HUES6 (cell line): ENCODE data around the gene STAT3.
"Not testable (repeated sequence)": the region's sequence is repeated elsewhere in the genome, so short reads cannot be mapped to it uniquely, and the experiment has no call there.

Experiments
- H3K27ac ChIP-seq: 2 replicates; pipeline ENCODE4 v1.7.0; 2013; ENCODE audit warnings: low read depth, mild to moderate bottlenecking, low read length, inconsistent platforms
- H3K27me3 ChIP-seq: 2 replicates; pipeline ENCODE4 v1.6.1; 2013; ENCODE audit warnings: low read length; ENCODE audit not compliant: control insufficient read depth, insufficient read depth
- H3K36me3 ChIP-seq: 2 replicates; pipeline ENCODE4 v1.6.1; 2013; ENCODE audit warnings: low read length; ENCODE audit not compliant: control insufficient read depth, insufficient read depth
- H3K4me1 ChIP-seq: 2 replicates; pipeline ENCODE4 v1.6.1; 2013; ENCODE audit warnings: low read length; ENCODE audit not compliant: control insufficient read depth, insufficient read depth
- H3K4me3 ChIP-seq: 2 replicates; pipeline ENCODE4 v1.5.1; 2013; ENCODE audit warnings: low read depth, low read length
- H3K9ac ChIP-seq: one replicate; pipeline ENCODE4 v1.6.1; 2013; ENCODE audit warnings: mild to moderate bottlenecking, low read length
- H3K9me3 ChIP-seq: 2 replicates; pipeline ENCODE4 v1.6.1; 2013; ENCODE audit warnings: low read depth, low read length; ENCODE audit not compliant: control insufficient read depth, insufficient read depth

Gene STAT3

DNA sequence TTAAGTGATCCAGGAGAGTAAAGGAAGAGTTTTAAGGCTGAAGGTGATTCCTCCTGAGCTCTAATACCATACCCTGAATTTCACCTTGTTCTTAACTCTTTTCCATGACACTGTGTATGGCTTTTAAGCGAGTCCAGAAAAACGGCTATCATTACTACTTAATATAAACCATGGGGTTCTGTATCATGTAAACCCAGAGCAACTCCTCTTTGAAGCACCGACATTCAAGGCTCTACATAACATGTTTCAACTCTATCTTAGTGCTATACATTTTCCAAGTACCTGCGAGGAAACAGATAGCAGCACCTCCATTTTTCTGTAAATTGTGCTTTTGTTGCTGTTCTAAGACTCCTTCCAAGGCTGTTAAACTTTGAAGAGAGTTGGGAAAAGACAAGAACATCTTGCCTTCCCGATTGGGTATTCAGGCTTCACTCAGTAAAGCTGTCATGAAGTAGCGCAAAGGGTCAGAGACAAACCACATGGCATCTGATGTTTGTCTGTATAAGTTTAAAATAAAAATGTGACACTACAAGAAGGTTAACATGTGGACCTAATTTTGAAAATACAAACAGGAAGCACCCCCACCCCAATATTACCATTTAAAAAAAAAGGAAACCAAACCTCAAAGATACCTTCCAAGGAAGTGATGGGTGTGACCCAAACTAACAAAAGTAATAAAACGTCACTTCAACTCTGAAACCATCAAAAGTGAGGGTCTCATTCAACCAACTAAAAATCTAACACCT is 115.9 kb downstream of the STAT3 start:
- Histone ChIP-seq H3K4me3 (no peak overlapping the region; the same call in 1 of the 2 replicates), H3K27me3 (no peaks in the 10 kb centered on the region), H3K4me1 (peaks cover 45% of the 10 kb centered on the region), H3K27ac (no peak overlapping the region), H3K9me3 (no peaks in the 10 kb centered on the region), H3K36me3 (no peaks in the 10 kb centered on the region), H3K9ac (no peak overlapping the region)

GRCh38 chr17:42271779-42272035 is 116.5 kb downstream of the STAT3 start:
- no peak overlapping the region for H3K9ac ChIP-seq
- no peaks in the 10 kb centered on the region for H3K9me3 ChIP-seq
- no peaks in the 10 kb centered on the region for H3K27me3 ChIP-seq
- peaks cover 40% of the 10 kb centered on the region for H3K4me1 ChIP-seq
- H3K36me3 ChIP-seq = no peaks in the 10 kb centered on the region
- no peak overlapping the region for H3K4me3 ChIP-seq
- H3K27ac ChIP-seq = no peak overlapping the region

DNA sequence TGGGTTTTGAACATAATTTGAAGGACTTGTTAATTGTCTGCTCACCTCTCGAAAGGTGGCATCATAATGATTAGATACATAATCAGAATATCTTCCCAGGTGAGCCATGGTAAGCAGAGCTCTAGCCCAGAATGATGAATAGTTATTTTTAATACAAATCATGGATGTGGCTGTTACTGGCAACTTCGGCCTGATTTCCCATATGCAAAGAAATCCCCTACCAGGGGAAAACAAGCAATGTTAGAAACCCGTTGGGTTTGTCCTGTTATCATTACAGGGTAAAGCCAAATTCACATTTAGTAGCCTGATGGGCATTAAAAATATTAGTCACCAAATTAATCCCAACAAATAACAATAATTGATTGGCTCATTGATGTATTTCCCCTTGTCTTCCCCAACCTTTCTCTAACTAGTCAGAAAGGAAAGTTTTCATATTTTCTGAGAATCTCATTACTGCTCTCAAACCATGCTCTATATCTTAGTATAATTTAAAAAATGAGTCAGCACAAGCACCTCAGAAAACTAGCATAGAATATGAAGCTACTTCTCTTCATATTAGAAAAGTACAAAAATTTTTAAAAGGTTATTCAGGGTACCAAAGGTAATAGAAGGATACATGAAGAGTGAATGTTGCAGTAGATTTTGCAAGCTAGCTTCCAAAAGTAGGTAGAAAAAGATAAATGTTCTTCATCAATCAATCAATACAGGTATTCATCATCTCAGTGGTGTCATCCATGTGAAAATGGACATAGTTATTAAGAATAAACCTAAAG is 117.0 kb downstream of the STAT3 start:
- H3K27me3 ChIP-seq = no peaks in the 10 kb centered on the region
- H3K27ac ChIP-seq = no peak overlapping the region
- no peak overlapping the region for H3K9ac ChIP-seq
- H3K9me3 ChIP-seq = no peaks in the 10 kb centered on the region
- peaks cover 40% of the 10 kb centered on the region for H3K4me1 ChIP-seq
- H3K36me3 ChIP-seq = no peaks in the 10 kb centered on the region
- H3K4me3 ChIP-seq = no peak overlapping the region

- Histone ChIP-seq H3K4me1 (peaks cover 40% of the 10 kb centered on the region), H3K27ac (no peak overlapping the region), H3K36me3 (no peaks in the 10 kb centered on the region)
Measured at GRCh38 chr17:42270596-42270995, 117.6 kb downstream of the STAT3 start.

DNA sequence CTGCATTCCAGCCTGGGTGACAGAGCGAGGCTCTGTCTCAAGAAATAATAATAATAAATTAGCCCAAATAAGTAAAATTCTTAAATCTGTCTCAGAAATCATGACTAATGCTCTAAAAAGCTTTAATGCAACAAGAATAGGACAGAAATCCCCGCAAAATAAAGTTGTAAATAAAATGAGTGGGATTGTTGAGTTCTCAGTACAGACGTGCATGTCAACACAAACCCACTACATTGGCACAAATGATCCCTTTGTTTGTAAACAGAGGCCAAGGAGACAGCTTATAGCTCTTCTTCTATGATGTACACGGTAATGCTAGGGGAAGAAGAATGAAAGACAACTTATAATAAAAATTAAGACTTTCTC is 118.1 kb downstream of the STAT3 start:
- no peak overlapping the region for H3K9ac ChIP-seq
- peaks cover 40% of the 10 kb centered on the region for H3K4me1 ChIP-seq
- H3K36me3 ChIP-seq = no peaks in the 10 kb centered on the region
- H3K4me3 ChIP-seq = no peak overlapping the region
- H3K9me3 ChIP-seq = no peaks in the 10 kb centered on the region
- no peak overlapping the region for H3K27ac ChIP-seq
- no peaks in the 10 kb centered on the region for H3K27me3 ChIP-seq

More at GRCh38 chr17:42270596-42270995, 117.6 kb downstream of the STAT3 start:
- no peaks in the 10 kb centered on the region for H3K27me3 ChIP-seq
- H3K9ac ChIP-seq = no peak overlapping the region
- H3K9me3 ChIP-seq = no peaks in the 10 kb centered on the region
- no peak overlapping the region for H3K4me3 ChIP-seq

DNA sequence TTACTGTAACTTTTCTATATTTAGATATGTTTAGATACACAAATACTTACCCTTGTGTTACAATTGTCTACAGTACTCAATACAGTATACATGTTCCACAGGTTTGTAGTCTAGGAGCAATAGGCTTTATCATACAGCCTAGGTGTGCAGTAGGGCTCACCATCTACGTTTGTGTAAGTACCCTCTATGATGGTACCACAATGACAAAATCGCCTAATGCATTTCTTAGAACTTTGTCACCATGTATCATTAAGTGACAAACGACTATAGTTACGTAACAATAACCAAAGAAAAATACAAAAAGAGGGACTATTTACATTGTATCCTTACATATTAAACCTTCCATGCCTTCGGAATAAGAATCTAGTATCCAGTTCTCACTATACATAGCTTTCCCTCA is 120.0 kb downstream of the STAT3 start:
- Histone ChIP-seq H3K27me3 (no peaks in the 10 kb centered on the region), H3K27ac (no peak overlapping the region), H3K9ac (no peak overlapping the region), H3K4me3 (no peak overlapping the region), H3K9me3 (no peaks in the 10 kb centered on the region), H3K4me1 (peaks cover 24% of the 10 kb centered on the region), H3K36me3 (no peaks in the 10 kb centered on the region)

GRCh38 chr17:42266918-42267766 is 121.1 kb downstream of the STAT3 start:
- H3K36me3 ChIP-seq = no peaks in the 10 kb centered on the region
- H3K27ac ChIP-seq = no peak overlapping the region
- peaks cover 13% of the 10 kb centered on the region for H3K4me1 ChIP-seq
- no peak overlapping the region for H3K9ac ChIP-seq
- no peak overlapping the region for H3K4me3 ChIP-seq
- no peaks in the 10 kb centered on the region for H3K9me3 ChIP-seq
- no peaks in the 10 kb centered on the region for H3K27me3 ChIP-seq

DNA sequence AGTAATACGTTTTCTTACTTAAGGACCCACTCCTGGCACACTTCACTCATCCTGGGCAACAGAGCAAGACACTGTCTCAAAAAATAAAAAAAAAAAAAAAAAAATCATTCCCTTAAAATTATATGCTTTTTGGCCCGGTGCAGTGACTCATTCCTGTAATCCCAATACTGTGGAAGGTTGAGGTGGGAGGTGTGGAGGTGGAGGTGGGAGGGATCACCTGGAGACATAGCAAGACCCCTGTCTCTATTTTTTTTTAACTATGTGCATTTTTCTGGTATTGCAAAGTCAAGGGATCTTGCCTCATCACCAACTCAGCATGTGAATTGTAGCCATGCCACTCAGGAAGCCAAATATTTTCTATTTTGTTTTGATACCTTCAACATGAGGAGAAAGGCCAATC is 121.8 kb downstream of the STAT3 start:
- H3K27ac ChIP-seq = no peak overlapping the region
- no peak overlapping the region for H3K4me3 ChIP-seq
- no peaks in the 10 kb centered on the region for H3K27me3 ChIP-seq
- no peaks in the 10 kb centered on the region for H3K9me3 ChIP-seq
- H3K4me1 ChIP-seq = peaks cover 6% of the 10 kb centered on the region; the same call in 1 of the 2 replicates
- H3K9ac ChIP-seq = no peak overlapping the region
- H3K36me3 ChIP-seq = no peaks in the 10 kb centered on the region

DNA sequence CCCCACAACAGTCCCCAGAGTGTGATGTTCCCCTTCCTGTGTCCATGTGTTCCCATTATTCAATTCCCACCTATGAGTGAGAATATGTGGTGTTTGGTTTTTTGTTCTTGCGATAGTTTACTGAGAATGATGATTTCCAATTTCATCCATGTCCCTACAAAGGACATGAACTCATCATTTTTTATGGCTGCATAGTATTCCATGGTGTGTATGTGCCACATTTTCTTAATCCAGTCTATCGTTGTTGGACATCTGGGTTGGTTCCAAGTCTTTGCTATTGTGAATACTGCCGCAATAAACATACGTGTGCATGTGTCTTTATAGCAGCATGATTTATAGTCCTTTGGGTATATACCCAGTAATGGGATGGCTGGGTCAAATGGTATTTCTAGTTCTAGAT is 123.9 kb downstream of the STAT3 start:
- not testable (repeated sequence) for H3K4me1 ChIP-seq, H3K27me3 ChIP-seq, H3K4me3 ChIP-seq, H3K36me3 ChIP-seq, H3K9ac ChIP-seq, H3K9me3 ChIP-seq, H3K27ac ChIP-seq
